SK-N-SH (cell line): Measurements from ENCODE around the gene CERS6.

Source experiments
- CTCF ChIP-seq: fragments of 200-600 bp; sonication (generic); IDR thresholded peaks from 2 replicates; pipeline ENCODE4 v1.6.1; 2017; ENCODE audit warnings: antibody characterized with exemption, mild to moderate bottlenecking, moderate library complexity
- EZH2phosphoT487 ChIP-seq: fragments of 200-600 bp; sonication (generic); IDR thresholded peaks from 2 replicates; pipeline ENCODE4 v1.6.1; 2017; ENCODE audit warnings: low read depth, mixed run types, mild to moderate bottlenecking, antibody characterized with exemption, moderate library complexity, borderline replicate concordance
- FOSL2 ChIP-seq: IDR thresholded peaks from 2 replicates; pipeline ENCODE4 v1.4.0; 2012; ENCODE audit warnings: low read depth, mild to moderate bottlenecking, moderate library complexity, borderline replicate concordance
- GABPA ChIP-seq: IDR thresholded peaks from 2 replicates; pipeline ENCODE4 v1.4.0; 2012; ENCODE audit warnings: low read depth, mild to moderate bottlenecking
- MAX ChIP-seq: IDR thresholded peaks from 2 replicates; pipeline ENCODE4 v1.4.0; 2012; ENCODE audit warnings: low read depth
- MXI1 ChIP-seq: IDR thresholded peaks from 2 replicates; pipeline ENCODE4 v1.6.1; 2012; ENCODE audit warnings: mild to moderate bottlenecking, low read depth, low read length, improper control_type of control experiment
- TAF1 ChIP-seq: IDR thresholded peaks from 2 replicates; pipeline ENCODE4 v1.6.1; 2012; ENCODE audit warnings: low read depth, mild to moderate bottlenecking, low read length, moderate library complexity, borderline replicate concordance
- USF2 ChIP-seq: fragments of 150-350 bp; IDR thresholded peaks from 2 replicates; pipeline ENCODE4 v1.6.1; 2017; ENCODE audit warnings: antibody characterized with exemption, low read length, low read depth, borderline replicate concordance
- ZBTB33 ChIP-seq: IDR thresholded peaks from 2 replicates; pipeline ENCODE4 v1.4.0; 2012; ENCODE audit warnings: low read depth, borderline replicate concordance

GRCh38 chr2:168529900-168530561, 74.0 kb downstream of the CERS6 start:
- TF ChIP-seq USF2 (no peak), CTCF (no peak), FOSL2 (no peak), ZBTB33 (no peak), TAF1 (no peak), MAX (no peak), GABPA (no peak), MXI1 (no peak), EZH2phosphoT487 (no peak)
